ENCODE measurements around the gene MIEF2. TPM values are rescaled to one million over a fixed set of nuclear protein-coding genes. Genes with fewer than 3 reads are reported as not detected.

The MIEF2 gene
- total and polyA plus RNA-seq, 10 of the 15 experiments (the other 5 are each of a cell fraction or from before 2014, with no cell fraction given) = 0.16 to 9.2 (median 4.1) TPM

DNA sequence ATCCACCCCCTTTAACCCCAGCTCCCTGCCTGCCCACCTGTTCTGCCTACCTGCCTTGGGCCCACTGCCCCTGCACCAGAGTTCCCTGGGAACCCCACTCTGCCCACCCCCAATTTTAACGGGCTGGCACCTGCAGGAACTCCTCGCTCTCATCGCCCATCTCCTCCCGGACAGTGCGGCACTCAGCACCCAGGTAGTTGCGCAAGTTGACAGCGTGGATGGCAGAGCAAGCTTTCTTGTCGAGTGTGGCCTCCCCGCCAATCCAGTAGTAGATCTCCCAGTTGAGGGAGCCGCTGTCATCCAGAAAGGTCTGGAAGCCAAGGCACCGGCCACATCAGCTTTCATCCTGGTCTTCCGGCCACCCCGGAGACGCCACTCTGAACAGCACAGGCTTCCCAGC, 9.8 kb upstream of the MIEF2 start:
- ATAC-seq (no peak), FAIRE-seq (no peak), DNase-seq (ENCODE audit: low read depth, low spot score) (no peak)
- Histone ChIP-seq H3K4me2 (ENCODE audit: control insufficient read depth, insufficient read depth) (no peak overlapping the region), H2AFZ (ENCODE audit: control insufficient read depth, low read depth, low read length) (no peak overlapping the region), H3K27ac (ENCODE audit: control insufficient read depth, insufficient read depth) (no peak overlapping the region), H3K27me3 (replicated peaks in 1 of 2; ENCODE audit: control insufficient read depth in 2 of 2, insufficient read depth in 2 of 2, low read length in 1 of 2) (no peaks in the 10 kb centered on the region), H3K4me3 (no peak overlapping the region), H3K79me2 (ENCODE audit: control insufficient read depth, insufficient read depth, low read length) (no peaks in the 10 kb centered on the region), H4K20me1 (ENCODE audit: control insufficient read depth, insufficient read depth) (no peaks in the 10 kb centered on the region), H3K36me3 (ENCODE audit: control insufficient read depth in 2 of 2, insufficient read depth in 2 of 2, low read length in 1 of 2) (peaks cover 7 to 38% of the 10 kb centered on the region in 2 experiments), H3K4me1 (ENCODE audit: control insufficient read depth, insufficient read depth, low read length) (no peaks in the 10 kb centered on the region), H3K9ac (ENCODE audit: control insufficient read depth, insufficient read depth, low read length) (no peak overlapping the region), H3K9me3 (replicated peaks; ENCODE audit: control insufficient read depth, insufficient read depth, low read length) (no peaks in the 10 kb centered on the region)
- ChIA-PET RAD21 (ENCODE audit: unreplicated experiment) (interaction anchor here (0.6 kb wide), 1 partner anchor 71 kb away, joined by 3 read pairs; no protein-coding TSS in a partner anchor), POLR2A (no interaction called here), CTCF (no interaction called here), SMC1A (ENCODE audit: uncharacterized antibody, unreplicated experiment) (no interaction called here)
- intact Hi-C loops (cut with micrococcal nuclease; ENCODE audit: unreplicated experiment) = no loop called here
- TF ChIP-seq POLR2A (IDR thresholded peaks at IDR 0.05; ENCODE audit: low read depth, low read length) = peak; percentile 19; the same call in 1 of the 2 replicates
- TF ChIP-seq TAF1 (IDR thresholded peaks at IDR 0.05; ENCODE audit: borderline replicate concordance, low read depth, low read length) = no peak
- BruUV-seq (replicated peaks) = no TSS peak
- WGBS (ENCODE audit: insufficient coverage, insufficient replicate concordance, low lambda C conversion rate, missing lambda C conversion rate) = 99% methylated on average over 14 of the region's 14 CpGs
- in situ Hi-C loops (cut with MboI) = no loop called here

GRCh38 chr17:18251204-18251603, 9.3 kb upstream of the MIEF2 start:
- no peak overlapping the region for H2AFZ ChIP-seq (ENCODE audit: control insufficient read depth, low read depth, low read length)
- no peaks in the 10 kb centered on the region for H3K4me1 ChIP-seq (ENCODE audit: control insufficient read depth, insufficient read depth, low read length)
- H3K27ac ChIP-seq (ENCODE audit: control insufficient read depth, insufficient read depth) = no peak overlapping the region
- H3K9me3 ChIP-seq (replicated peaks; ENCODE audit: control insufficient read depth, insufficient read depth, low read length) = no peaks in the 10 kb centered on the region
- FAIRE-seq (no peak), ATAC-seq (no peak), DNase-seq (ENCODE audit: low read depth, low spot score) (no peak)
- TF ChIP-seq NR2F1 (conservative IDR thresholded peaks at IDR 0.05) (no peak), ZNF217 (IDR thresholded peaks at IDR 0.05) (no peak), STAT3 (IDR thresholded peaks at IDR 0.05; ENCODE audit: low read depth, low read length) (no peak), POLR2AphosphoS2 (IDR thresholded peaks at IDR 0.05; ENCODE audit: low read depth, low read length) (no peak)
- TF ChIP-seq, protein P1, sequence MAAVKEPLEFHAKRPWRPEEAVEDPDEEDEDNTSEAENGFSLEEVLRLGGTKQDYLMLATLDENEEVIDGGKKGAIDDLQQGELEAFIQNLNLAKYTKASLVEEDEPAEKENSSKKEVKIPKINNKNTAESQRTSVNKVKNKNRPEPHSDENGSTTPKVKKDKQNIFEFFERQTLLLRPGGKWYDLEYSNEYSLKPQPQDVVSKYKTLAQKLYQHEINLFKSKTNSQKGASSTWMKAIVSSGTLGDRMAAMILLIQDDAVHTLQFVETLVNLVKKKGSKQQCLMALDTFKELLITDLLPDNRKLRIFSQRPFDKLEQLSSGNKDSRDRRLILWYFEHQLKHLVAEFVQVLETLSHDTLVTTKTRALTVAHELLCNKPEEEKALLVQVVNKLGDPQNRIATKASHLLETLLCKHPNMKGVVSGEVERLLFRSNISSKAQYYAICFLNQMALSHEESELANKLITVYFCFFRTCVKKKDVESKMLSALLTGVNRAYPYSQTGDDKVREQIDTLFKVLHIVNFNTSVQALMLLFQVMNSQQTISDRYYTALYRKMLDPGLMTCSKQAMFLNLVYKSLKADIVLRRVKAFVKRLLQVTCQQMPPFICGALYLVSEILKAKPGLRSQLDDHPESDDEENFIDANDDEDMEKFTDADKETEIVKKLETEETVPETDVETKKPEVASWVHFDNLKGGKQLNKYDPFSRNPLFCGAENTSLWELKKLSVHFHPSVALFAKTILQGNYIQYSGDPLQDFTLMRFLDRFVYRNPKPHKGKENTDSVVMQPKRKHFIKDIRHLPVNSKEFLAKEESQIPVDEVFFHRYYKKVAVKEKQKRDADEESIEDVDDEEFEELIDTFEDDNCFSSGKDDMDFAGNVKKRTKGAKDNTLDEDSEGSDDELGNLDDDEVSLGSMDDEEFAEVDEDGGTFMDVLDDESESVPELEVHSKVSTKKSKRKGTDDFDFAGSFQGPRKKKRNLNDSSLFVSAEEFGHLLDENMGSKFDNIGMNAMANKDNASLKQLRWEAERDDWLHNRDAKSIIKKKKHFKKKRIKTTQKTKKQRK (IDR thresholded peaks at IDR 0.05; ENCODE audit: low read depth, low read length) = no peak
- intact Hi-C loops (cut with micrococcal nuclease; ENCODE audit: unreplicated experiment) (no loop called here), in situ Hi-C loops (cut with MboI) (no loop called here)
- H3K27me3 ChIP-seq (replicated peaks in 1 of 2; ENCODE audit: control insufficient read depth in 2 of 2, insufficient read depth in 2 of 2, low read length in 1 of 2) = no peaks in the 10 kb centered on the region
- ChIA-PET RAD21 (ENCODE audit: unreplicated experiment) (no interaction called here), SMC1A (ENCODE audit: uncharacterized antibody, unreplicated experiment) (no interaction called here), CTCF (no interaction called here), POLR2A (no interaction called here)
- H3K79me2 ChIP-seq (ENCODE audit: control insufficient read depth, insufficient read depth, low read length) = no peaks in the 10 kb centered on the region
- 85% methylated on average over 15 of the region's 15 CpGs for WGBS (ENCODE audit: insufficient coverage, insufficient replicate concordance, low lambda C conversion rate, missing lambda C conversion rate)
- H4K20me1 ChIP-seq (ENCODE audit: control insufficient read depth, insufficient read depth) = no peaks in the 10 kb centered on the region
- peaks cover 11 to 35% of the 10 kb centered on the region in 2 experiments for H3K36me3 ChIP-seq (ENCODE audit: control insufficient read depth in 2 of 2, insufficient read depth in 2 of 2, low read length in 1 of 2)
- no TSS peak for BruUV-seq (replicated peaks)
- no peak overlapping the region for H3K4me2 ChIP-seq (ENCODE audit: control insufficient read depth, insufficient read depth)
- H3K4me3 ChIP-seq = no peak overlapping the region
- no peak overlapping the region for H3K9ac ChIP-seq (ENCODE audit: control insufficient read depth, insufficient read depth, low read length)

Data from GM12878 (cell line).